Upper lobe of left lung (tissue), 6 donors: ENCODE data around the gene DENND5A. TPM values are rescaled to one million over a fixed set of nuclear protein-coding genes. Genes with fewer than 3 reads are reported as not detected.

Source experiments
- ATAC-seq, 2 donors: fragments of 200-7000 bp; cut with Tn5 transposase; one replicate each; pipeline ENCODE4 v1.9.1; 2022; ENCODE audit warnings: mild to moderate bottlenecking in 2 of 2, moderate library complexity in 2 of 2; ENCODE audit not compliant: low FRiP score in 2 of 2
- DNase-seq, 2 donors: peaks; one replicate each; pipeline ENCODE4 v3.0.0-alpha.2; 2019 to 2020
- H3K27ac ChIP-seq, 4 donors: fragments of 200-600 bp; sonication (generic); one replicate each; pipeline ENCODE4 v1.5.1; 2016 to 2019
- H3K27me3 ChIP-seq, 4 donors: fragments of 200-600 bp; sonication (generic); one replicate each; pipeline ENCODE4 v1.5.1; 2017 to 2019
- H3K36me3 ChIP-seq, 4 donors: fragments of 200-600 bp; sonication (generic); one replicate each; pipeline ENCODE4 v1.5.1; 2016 to 2019
- H3K4me1 ChIP-seq, 4 donors: fragments of 200-600 bp; sonication (generic); one replicate each; pipeline ENCODE4 v1.5.1; 2018 to 2019
- H3K4me3 ChIP-seq, 4 donors: fragments of 200-600 bp; sonication (generic); one replicate each; pipeline ENCODE4 v1.5.1; 2017 to 2019; ENCODE audit warnings: mild to moderate bottlenecking in 2 of 4, moderate library complexity in 1 of 4
- H3K9me3 ChIP-seq, 4 donors: fragments of 200-600 bp; sonication (generic); one replicate each; pipeline ENCODE4 v1.5.1; 2018 to 2019
- POLR2AphosphoS5 ChIP-seq, 2 donors: sonication (generic); formaldehyde crosslinking; IDR thresholded peaks; one replicate each; pipeline ENCODE4 v1.5.1; 2017; ENCODE audit warnings: antibody characterized with exemption in 2 of 2
- WGBS, 2 donors: methylation state at CpG; one replicate each; pipeline ENCODE4 v1.1.5; 2017 to 2018; 5-methylcytosine and 5-hydroxymethylcytosine counted together
- small RNA-seq, 4 donors: library from RNA; depleted of rRNA; stranded (forward); fragments of <200 nt; gene quantifications; one replicate each; pipeline ENCODE3, GENCODE V24; 2016
- total RNA-seq, 6 donors: library from RNA; depleted of rRNA in 4 of 6; stranded (reverse); fragments of >200 nt in 4 of 6; gene quantifications; one replicate each; pipeline versions ENCODE4 v1.1.0 to v1.2.1, GENCODE V29; 2016 to 2021
- donor health status: DM: no; HTN: no; CAD: no; lungs with moderate emphysema.
- donor health status: DM: no; HTN: yes; CAD: no; lungs with severe emphysema.

Gene DENND5A
- total RNA-seq, 6 donors from 2014 or later, result 84.4 to 159 (median 98.8) TPM

- H3K9me3 ChIP-seq, result no peaks in the 10 kb centered on the region
- H3K27me3 ChIP-seq, result peaks cover 0 to 9% (median 2%) of the 10 kb centered on the region in 4 donors
- TF ChIP-seq POLR2AphosphoS5 (IDR thresholded peaks at IDR 0.05), result no peak
- H3K36me3 ChIP-seq, result no peaks in the 10 kb centered on the region
- no peak overlapping the region for H3K27ac ChIP-seq
- DNase-seq, result no peak
- 63% methylated on average over 3 of the region's 3 CpGs; no CpG with 5 or more reads in 1 of the 2 donors for WGBS, 2 donors
- peaks cover 5 to 18% (median 14%) of the 10 kb centered on the region in 4 donors for H3K4me1 ChIP-seq
- no peak overlapping the region for H3K4me3 ChIP-seq
- no peak for ATAC-seq
Measured at GRCh38 chr11:9089061-9089460, 176.1 kb downstream of the DENND5A start.

Small RNAs within 50 kb of the gene (small RNA-seq; reads per million reads assigned to genes)
- gene MIR5691 (0 to 0.07 (median 0) reads per million in 4 donors), gene RF00017 (0 reads per million in 4 donors)

Other genes starting within 250 kb of the DENND5A start
- gene SCUBE2, start 173.8 kb downstream of the DENND5A start, total RNA-seq, result 1 to 10 TPM; 2.2 to 8.4 (median 4.4) TPM
- gene TMEM41B, start 49.2 kb upstream of the DENND5A start, total RNA-seq, result 100 to 1,000 TPM in 2 of 6 donors, 10 to 100 TPM in 4; 61.7 to 114 (median 88.5) TPM
- gene IPO7, start 119.3 kb upstream of the DENND5A start, total RNA-seq, result 100 to 1,000 TPM in 2 of 6 donors, 10 to 100 TPM in 4; 37.7 to 184 (median 94.8) TPM
- 10 to 100 TPM; 17.5 to 45.1 (median 23.9) TPM for gene ZNF143, start 195.7 kb upstream of the DENND5A start, total RNA-seq